Activated CD8-positive, alpha-beta memory T cell treated with anti-CD3 and anti-CD28 coated beads, Interleukin-2, amount 10 ng/mL, durations not matched to agents 7 days and 5 days (primary cell): ENCODE measurements around the gene MARF1. TPM values are rescaled to one million over a fixed set of nuclear protein-coding genes. Genes with fewer than 3 reads are reported as not detected.

Source experiments
- ATAC-seq: fragments of 150-1000 bp; cut with Tn5 transposase; one replicate; pipeline ENCODE4 v1.10.0; 2021; ENCODE audit warnings: moderate library complexity
- CTCF ChIA-PET: fragments of 350-600 bp; sonication (Branson Sonifier 250); formaldehyde crosslinking; loops from one replicate; lab custom pipeline; 2021; ENCODE audit warnings: antibody characterized with exemption; lab: Charles Lee
- DNase-seq: peaks from one replicate; pipeline ENCODE4 v3.0.0-alpha.2; 2020
- H3K27ac Mint-ChIP-seq: one replicate; pipeline ENCODE4 v1.8.0; 2021; ENCODE audit warnings: mild to moderate bottlenecking, mixed read lengths
- H3K27me3 Mint-ChIP-seq: one replicate; pipeline ENCODE4 v1.8.0; 2021; ENCODE audit warnings: mixed read lengths
- H3K36me3 Mint-ChIP-seq: one replicate; pipeline ENCODE4 v1.8.0; 2021; ENCODE audit warnings: mild to moderate bottlenecking, mixed read lengths
- H3K4me1 Mint-ChIP-seq: one replicate; pipeline ENCODE4 v1.8.0; 2021; ENCODE audit warnings: mixed read lengths
- H3K4me3 Mint-ChIP-seq: one replicate; pipeline ENCODE4 v1.8.0; 2021; ENCODE audit warnings: mild to moderate bottlenecking, moderate library complexity, mixed read lengths
- H3K9me3 Mint-ChIP-seq: one replicate; pipeline ENCODE4 v1.8.0; 2022; ENCODE audit warnings: low read depth, mixed read lengths
- total RNA-seq, 2 experiments: library from RNA; stranded (reverse); gene quantifications; one replicate each; pipeline ENCODE4 v1.2.3, GENCODE V29; 2021

Gene MARF1
- total RNA-seq, 2 experiments from 2014 or later, result 67.7 to 75.3 TPM

DNA sequence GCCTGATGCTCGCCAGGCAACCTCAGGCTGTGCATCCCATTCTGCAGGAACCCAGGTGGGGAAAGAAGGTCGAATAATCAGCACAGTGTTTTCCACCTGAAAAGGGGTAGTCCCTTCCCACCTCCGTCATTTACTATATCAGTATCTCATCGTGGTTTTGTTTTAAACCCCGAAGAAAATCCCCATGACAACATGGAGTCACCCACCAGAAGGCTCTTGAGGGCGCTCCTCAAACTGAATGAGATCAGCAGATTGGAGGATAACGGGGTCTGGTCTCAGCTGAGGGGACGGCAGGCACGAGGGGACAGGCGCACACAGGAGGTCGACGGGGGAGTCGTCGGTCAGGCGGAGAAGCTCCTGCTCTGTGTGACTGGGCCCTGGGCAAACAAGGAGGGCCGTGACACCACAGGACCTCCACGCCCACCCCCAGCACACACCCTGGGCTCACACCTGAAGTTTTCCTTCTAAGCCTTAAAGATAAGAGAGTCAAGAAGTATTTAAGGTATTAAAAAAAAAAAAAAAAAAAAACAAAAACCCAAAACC lies 44.2 kb downstream of the MARF1 start:
- H3K9me3 Mint-ChIP-seq, result no peaks in the 10 kb centered on the region
- ATAC-seq (no peak), DNase-seq (no peak)
- no peak overlapping the region for H3K27ac Mint-ChIP-seq
- H3K4me3 Mint-ChIP-seq, result no peak overlapping the region
- CTCF ChIA-PET, result interaction anchor here (0.7 kb wide), 1 partner anchor 172 kb away, joined by 3 read pairs; no protein-coding TSS in a partner anchor
- peaks cover 2% of the 10 kb centered on the region for H3K4me1 Mint-ChIP-seq
- H3K27me3 Mint-ChIP-seq, result no peaks in the 10 kb centered on the region
- H3K36me3 Mint-ChIP-seq, result peaks cover 56% of the 10 kb centered on the region

DNA sequence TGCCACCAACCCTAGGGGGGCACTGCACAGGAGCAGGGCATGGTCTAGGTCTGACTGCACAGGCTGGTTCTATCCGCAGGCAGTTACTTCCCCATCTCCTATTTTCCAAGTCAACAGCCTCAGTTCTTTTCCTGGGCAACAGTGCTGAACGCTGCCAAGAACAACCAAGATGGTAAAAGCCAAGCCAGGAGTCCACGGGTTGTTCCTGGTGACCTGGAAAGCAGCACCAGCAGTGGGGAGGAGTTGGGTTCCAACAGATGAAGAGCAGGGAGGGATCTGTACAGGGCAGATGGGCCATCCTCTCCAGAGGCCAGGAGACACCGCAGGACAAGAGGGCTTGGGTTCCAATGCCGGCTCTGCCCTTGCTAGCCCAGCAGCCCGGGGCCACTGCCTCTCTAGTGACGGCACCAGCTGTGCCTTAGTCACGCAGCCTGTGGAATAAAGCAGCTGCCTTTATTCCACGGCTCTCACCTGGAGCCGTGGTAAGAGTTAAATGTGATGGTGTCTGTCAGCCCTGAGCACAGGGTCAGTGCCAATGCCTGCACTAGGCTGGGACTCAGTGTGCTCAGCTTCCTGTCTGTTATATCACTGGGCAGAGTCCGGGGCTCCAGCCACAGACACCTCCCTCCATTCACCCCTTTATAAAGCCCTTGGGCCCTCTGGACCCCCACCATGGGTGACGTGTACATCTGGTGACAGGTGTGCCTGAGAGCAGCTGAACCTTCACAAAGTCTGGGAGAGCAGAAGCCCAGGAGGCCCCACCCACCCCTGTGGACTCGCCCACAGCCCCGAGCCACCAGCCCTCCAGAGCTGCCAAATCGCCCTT lies 44.9 kb downstream of the MARF1 start:
- Mint-ChIP-seq H3K27ac (no peak overlapping the region), H3K4me1 (peaks cover 2% of the 10 kb centered on the region), H3K4me3 (no peak overlapping the region), H3K27me3 (no peaks in the 10 kb centered on the region), H3K9me3 (no peaks in the 10 kb centered on the region), H3K36me3 (peaks cover 52% of the 10 kb centered on the region)
- ATAC-seq (no peak), DNase-seq (no peak)
- CTCF ChIA-PET, result no interaction called here

DNA sequence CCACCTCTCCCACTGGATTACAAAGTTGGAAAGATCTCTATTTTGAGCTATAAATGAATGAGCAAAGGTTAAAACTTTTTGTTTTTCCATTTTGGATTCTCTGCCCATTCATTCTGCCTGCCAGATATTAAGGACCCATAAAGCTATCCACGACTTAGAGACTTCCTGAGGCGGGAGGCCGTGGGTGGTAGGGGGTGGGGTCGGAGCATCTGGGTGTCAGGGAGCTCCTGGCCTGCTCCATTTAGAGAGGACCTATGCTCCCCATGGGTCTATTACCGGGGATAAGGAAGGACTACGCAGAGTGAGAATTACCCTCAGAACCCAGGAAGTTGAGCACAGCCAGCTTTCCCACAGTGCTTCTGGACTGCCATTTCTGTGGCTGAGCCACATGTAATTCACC lies 45.8 kb downstream of the MARF1 start:
- no peak for DNase-seq
- no peak overlapping the region for H3K27ac Mint-ChIP-seq
- no peaks in the 10 kb centered on the region for H3K9me3 Mint-ChIP-seq
- no peak overlapping the region for H3K4me3 Mint-ChIP-seq
- ATAC-seq, result no peak
- H3K27me3 Mint-ChIP-seq, result no peaks in the 10 kb centered on the region
- peaks cover 8% of the 10 kb centered on the region for H3K4me1 Mint-ChIP-seq
- CTCF ChIA-PET, result no interaction called here
- H3K36me3 Mint-ChIP-seq, result peaks cover 47% of the 10 kb centered on the region

DNA sequence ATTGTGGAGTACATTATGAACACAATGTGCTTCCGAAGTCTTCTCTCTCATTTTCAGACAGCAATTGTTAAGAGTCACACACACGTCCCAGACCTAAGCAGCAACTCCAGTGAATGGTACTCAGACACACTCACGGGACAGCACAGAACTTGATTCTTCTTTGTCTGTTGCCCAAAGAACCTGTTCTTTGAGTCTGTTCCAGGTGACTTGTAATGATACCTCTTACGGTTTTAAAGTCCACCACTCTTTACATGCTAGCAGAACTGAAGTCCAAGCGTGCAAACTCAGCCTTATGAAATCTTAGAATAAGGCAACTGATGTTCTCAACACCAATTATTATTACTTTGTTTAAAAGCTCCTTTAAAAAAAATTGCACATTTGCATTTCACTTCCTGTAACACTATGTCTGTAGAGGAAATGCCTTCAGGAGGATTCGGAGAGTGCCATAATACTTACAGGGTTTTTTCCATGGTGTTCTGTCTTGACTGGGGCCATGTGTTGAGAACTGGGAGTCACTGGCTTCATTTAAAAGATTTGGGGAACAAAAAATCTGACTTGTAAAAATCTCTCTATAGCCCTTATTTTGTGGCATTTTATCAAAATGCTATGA lies 48.1 kb downstream of the MARF1 start:
- Mint-ChIP-seq H3K4me3 (no peak overlapping the region), H3K36me3 (peaks cover 30% of the 10 kb centered on the region), H3K9me3 (no peaks in the 10 kb centered on the region), H3K27ac (no peak overlapping the region), H3K4me1 (peaks cover 23% of the 10 kb centered on the region), H3K27me3 (no peaks in the 10 kb centered on the region)
- CTCF ChIA-PET, result no interaction called here
- no peak for ATAC-seq
- no peak for DNase-seq

DNA sequence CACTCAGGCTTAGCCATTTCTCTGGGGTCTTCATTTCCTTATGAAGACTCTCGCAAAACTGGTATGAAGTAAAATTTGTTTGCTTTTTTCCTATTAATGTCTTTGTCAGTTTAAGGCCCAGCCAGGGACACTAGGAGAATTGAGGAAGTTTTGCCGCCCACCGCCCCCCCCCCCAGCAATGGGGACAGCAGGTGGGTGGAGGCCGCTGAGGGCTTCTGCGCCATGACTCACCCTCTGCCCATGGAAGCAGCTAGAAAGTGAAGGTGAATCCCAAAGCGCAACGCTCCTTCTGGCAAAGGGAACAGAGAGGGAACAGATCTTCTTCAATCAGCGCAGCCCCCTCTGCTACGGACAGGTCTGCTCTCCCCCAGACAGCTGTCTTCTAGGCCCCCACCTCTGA lies 49.7 kb downstream of the MARF1 start:
- ATAC-seq (no peak), DNase-seq (no peak)
- Mint-ChIP-seq H3K9me3 (no peaks in the 10 kb centered on the region), H3K4me1 (peaks cover 25% of the 10 kb centered on the region), H3K27ac (no peak overlapping the region), H3K4me3 (no peak overlapping the region), H3K27me3 (no peaks in the 10 kb centered on the region), H3K36me3 (peaks cover 36% of the 10 kb centered on the region)
- CTCF ChIA-PET, result interaction anchor here (0.7 to 1.5 kb wide), 2 partner anchors 50 to 166 kb away, joined by 3 read pairs; partner anchors contain the start of gene MARF1

DNA sequence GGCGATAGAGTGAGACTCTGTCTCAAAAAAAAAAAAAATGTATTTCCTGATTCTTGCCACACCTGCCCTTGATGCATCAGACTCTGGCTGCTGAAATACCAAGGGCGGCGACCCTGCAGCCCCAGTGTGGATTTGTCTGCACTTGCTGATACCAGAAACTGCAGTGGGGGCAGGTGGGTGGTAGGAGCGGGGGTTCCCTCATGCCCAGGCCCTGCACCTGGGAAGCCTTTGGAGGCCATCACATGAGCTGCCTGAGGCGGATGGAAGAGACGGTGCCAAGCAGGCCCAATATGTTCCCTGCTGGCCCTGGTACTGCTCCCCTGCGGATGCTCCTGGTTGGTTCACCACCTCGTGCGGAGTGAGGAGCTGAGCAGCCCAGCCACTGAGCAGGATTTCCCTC lies 50.6 kb downstream of the MARF1 start:
- H3K4me3 Mint-ChIP-seq, result no peak overlapping the region
- H3K36me3 Mint-ChIP-seq, result peaks cover 44% of the 10 kb centered on the region
- CTCF ChIA-PET, result interaction anchor here (0.7 to 1.5 kb wide), 2 partner anchors 51 to 165 kb away, joined by 3 read pairs; partner anchors contain the start of gene MARF1
- DNase-seq (no peak), ATAC-seq (no peak)
- peak overlapping the region; percentile 48 for H3K27ac Mint-ChIP-seq
- peaks cover 4% of the 10 kb centered on the region for H3K9me3 Mint-ChIP-seq
- H3K27me3 Mint-ChIP-seq, result no peaks in the 10 kb centered on the region
- H3K4me1 Mint-ChIP-seq, result peaks cover 25% of the 10 kb centered on the region

DNA sequence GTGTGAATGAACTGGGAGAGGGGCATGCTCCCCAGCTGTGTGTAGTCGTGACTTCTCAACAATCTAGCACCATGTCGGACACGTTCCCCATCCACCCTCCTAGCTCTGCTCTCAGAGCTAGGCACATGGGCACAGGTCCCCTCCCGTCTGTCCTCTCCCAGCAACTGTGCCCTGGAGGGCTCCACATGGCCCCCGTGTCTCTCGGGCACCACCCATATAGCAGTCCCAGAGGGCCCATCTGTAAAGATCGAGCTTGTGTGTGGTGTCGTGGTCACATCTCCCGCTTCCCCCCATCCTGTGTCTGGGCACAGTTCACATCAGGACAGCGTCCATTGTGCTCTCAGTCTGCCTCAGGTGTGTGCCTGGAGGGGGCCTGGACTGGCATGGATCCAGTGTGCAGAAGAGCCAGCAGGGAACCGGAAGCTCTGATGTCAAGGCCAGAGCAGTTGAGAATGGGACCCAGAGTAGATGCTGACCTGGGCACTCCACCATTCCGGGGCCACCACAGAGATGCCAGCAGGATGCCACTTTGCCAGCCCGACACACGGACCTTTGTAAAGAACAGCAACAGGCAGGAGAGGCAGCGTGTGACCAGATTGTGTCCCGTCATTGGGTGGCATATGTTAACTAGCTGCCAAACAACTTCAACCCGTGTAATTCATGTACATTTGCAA lies 55.7 kb downstream of the MARF1 start:
- DNase-seq (no peak), ATAC-seq (no peak)
- H3K36me3 Mint-ChIP-seq, result peaks cover 42% of the 10 kb centered on the region
- no peak overlapping the region for H3K4me3 Mint-ChIP-seq
- CTCF ChIA-PET, result no interaction called here
- H3K9me3 Mint-ChIP-seq, result peaks cover 13% of the 10 kb centered on the region
- no peaks in the 10 kb centered on the region for H3K27me3 Mint-ChIP-seq
- peaks cover 21% of the 10 kb centered on the region for H3K4me1 Mint-ChIP-seq
- H3K27ac Mint-ChIP-seq, result no peak overlapping the region

DNA sequence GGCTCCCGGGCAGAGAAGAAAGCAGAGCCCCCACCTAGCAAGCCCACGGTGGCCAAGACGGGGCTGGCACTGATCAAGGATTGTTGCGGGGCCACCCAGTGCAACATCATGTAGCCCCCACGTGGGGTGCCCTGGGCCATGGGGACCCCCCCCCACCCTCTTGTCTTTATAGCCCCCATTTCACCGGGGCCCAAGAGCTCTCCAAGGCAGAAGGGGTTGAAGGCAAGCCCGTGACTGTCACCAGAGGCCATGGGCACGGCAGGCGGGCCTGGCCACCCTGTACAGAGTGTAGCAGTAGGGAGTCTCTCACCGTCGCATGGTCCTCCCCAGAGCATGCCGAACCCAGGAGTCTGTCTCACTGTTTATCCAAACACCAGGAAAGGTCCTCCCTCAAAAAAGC lies 56.2 kb downstream of the MARF1 start:
- DNase-seq, result no peak
- H3K36me3 Mint-ChIP-seq, result peaks cover 42% of the 10 kb centered on the region
- ATAC-seq, result no peak
- H3K27ac Mint-ChIP-seq, result no peak overlapping the region
- H3K4me3 Mint-ChIP-seq, result no peak overlapping the region
- no peaks in the 10 kb centered on the region for H3K27me3 Mint-ChIP-seq
- peaks cover 13% of the 10 kb centered on the region for H3K9me3 Mint-ChIP-seq
- peaks cover 19% of the 10 kb centered on the region for H3K4me1 Mint-ChIP-seq
- CTCF ChIA-PET, result no interaction called here

DNA sequence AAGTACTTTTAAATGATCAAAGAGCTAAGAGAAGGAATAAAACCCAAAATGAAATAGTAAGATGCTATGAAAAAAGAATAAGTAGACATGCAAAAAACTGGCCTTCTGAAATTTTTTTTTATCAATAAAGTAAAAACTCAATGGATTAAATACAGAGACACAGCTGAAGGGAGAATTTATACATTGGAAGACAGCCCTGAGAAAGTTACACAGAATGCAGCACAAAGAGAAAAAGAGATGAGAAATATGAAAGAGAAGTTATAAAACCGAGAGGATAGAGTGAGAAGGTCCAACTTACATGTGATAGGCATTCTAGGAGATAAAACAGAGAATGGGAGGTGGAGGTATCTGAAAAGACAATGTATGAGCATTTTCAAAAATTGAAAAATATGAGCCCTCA lies 57.0 kb downstream of the MARF1 start:
- H3K27me3 Mint-ChIP-seq, result no peaks in the 10 kb centered on the region
- H3K4me1 Mint-ChIP-seq, result peaks cover 13% of the 10 kb centered on the region
- peak overlapping the region; percentile 10 for H3K27ac Mint-ChIP-seq
- DNase-seq, result no peak
- CTCF ChIA-PET, result no interaction called here
- H3K36me3 Mint-ChIP-seq, result peaks cover 42% of the 10 kb centered on the region
- ATAC-seq, result no peak
- peaks cover 13% of the 10 kb centered on the region for H3K9me3 Mint-ChIP-seq
- no peak overlapping the region for H3K4me3 Mint-ChIP-seq

DNA sequence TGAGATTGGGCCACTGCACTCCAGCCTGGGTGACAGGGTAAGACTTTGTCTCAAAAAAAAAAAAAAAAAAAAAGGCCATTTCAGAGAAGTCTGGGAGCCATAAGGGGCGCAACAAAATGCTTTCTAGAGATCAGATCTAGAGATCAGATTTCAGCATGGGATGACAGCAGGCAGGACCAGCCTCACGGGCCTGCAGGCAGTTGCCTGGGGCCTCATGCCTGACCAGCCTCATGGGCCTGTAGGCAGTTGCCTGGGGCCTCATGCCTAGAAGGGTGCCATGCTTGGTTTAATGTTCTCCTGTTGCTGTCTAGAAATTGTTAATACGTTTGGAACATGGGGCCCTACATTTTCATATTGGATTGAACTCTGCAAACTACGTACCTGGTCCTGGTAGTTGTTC lies 59.4 kb downstream of the MARF1 start:
- H3K27me3 Mint-ChIP-seq, result no peaks in the 10 kb centered on the region
- DNase-seq (no peak), ATAC-seq (no peak)
- peaks cover 2% of the 10 kb centered on the region for H3K4me1 Mint-ChIP-seq
- H3K27ac Mint-ChIP-seq, result no peak overlapping the region
- peaks cover 13% of the 10 kb centered on the region for H3K9me3 Mint-ChIP-seq
- CTCF ChIA-PET, result no interaction called here
- H3K4me3 Mint-ChIP-seq, result no peak overlapping the region
- H3K36me3 Mint-ChIP-seq, result peaks cover 33% of the 10 kb centered on the region

DNA sequence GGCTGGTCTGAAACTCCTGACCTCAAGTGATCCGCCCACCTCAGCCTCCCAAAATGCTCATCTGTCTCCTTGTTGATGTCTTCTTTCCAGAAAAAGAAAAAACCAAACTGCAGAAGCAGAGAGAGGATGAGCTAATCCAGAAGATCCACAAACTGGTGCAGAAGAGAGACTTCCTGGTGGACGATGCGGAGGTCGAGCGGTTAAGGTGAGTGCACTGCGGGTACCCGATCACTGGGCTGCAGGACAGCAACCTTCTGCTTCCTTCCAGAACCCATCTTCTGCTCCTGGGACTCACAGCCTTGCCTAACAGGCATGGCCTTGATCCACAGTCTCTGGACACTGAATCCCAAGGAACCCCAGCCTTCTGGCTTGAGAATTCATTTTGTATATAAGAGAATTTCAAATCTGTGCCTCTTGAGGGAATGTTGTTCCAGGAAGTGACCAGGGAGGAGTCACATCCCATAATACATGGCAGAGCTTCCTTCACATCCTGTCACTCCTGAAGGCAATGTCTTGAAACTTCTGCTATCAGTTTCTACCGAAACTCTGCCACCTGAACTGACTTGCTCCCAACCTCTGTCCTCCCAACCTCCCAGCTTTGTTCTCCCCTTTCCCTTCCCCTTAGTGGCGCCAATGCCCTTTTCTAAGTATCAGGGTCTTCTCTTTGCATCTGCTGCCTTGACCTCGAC lies 61.7 kb downstream of the MARF1 start:
- H3K27me3 Mint-ChIP-seq, result no peaks in the 10 kb centered on the region
- H3K9me3 Mint-ChIP-seq, result peaks cover 4% of the 10 kb centered on the region
- H3K4me1 Mint-ChIP-seq, result peaks cover 2% of the 10 kb centered on the region
- peaks cover 16% of the 10 kb centered on the region for H3K36me3 Mint-ChIP-seq
- no peak for DNase-seq
- H3K4me3 Mint-ChIP-seq, result no peak overlapping the region
- CTCF ChIA-PET, result interaction anchor here (0.7 to 1.0 kb wide), 2 partner anchors 9 to 127 kb away, joined by 3 to 4 read pairs; no protein-coding TSS in a partner anchor
- no peak for ATAC-seq
- H3K27ac Mint-ChIP-seq, result no peak overlapping the region

DNA sequence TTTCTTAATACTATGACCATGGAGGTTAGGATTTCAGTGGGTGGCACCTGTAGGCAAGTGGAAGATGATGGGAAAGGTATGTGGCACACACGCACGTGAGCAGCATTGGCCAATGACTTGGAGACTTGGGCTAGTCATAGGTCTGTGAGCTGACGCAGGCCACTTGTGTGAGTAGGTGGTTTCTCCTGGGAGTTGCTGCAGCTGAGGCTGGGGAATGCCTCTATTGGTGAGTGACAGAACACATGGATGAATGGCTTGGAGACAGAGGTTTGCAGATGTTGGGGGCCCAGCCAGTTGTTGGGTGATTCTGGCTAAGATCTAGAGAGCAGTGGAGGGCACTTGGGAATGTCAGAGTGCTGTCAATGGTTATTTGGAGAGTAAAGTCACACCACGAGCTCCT lies 64.1 kb downstream of the MARF1 start:
- no peak for ATAC-seq
- H3K27ac Mint-ChIP-seq, result no peak overlapping the region
- CTCF ChIA-PET, result no interaction called here
- H3K27me3 Mint-ChIP-seq, result no peaks in the 10 kb centered on the region
- H3K9me3 Mint-ChIP-seq, result no peaks in the 10 kb centered on the region
- H3K36me3 Mint-ChIP-seq, result peaks cover 4% of the 10 kb centered on the region
- no peak for DNase-seq
- H3K4me1 Mint-ChIP-seq, result peaks cover 4% of the 10 kb centered on the region
- no peak overlapping the region for H3K4me3 Mint-ChIP-seq
